Measurements from ENCODE around the gene ARMC9. TPM values are rescaled to one million over a fixed set of nuclear protein-coding genes. Genes with fewer than 3 reads are reported as not detected.

Gene ARMC9
- total and polyA plus RNA-seq, 2 donors (not counting 3 experiments of a cell fraction or from before 2014, with no cell fraction given), result 16.4 to 24.2 TPM

GRCh38 chr2:231413456-231413855, 215.0 kb downstream of the ARMC9 start:
- Histone ChIP-seq H4K20me1 (replicated peaks; ENCODE audit: control insufficient read depth, extremely low read depth, insufficient read depth, low read length) (no peaks in the 10 kb centered on the region), H3K9ac (replicated peaks; ENCODE audit: extremely low read depth, insufficient read depth, low read length) (no peak overlapping the region), H3K27me3 (ENCODE audit: control insufficient read depth in 2 of 2, insufficient read depth in 2 of 2, low read length in 2 of 2) (no peaks in the 10 kb centered on the region), H3K4me2 (ENCODE audit: insufficient read depth, low read length) (no peak overlapping the region), H2AFZ (ENCODE audit: low read depth, low read length) (no peak overlapping the region), H3K9me3 (replicated peaks; ENCODE audit: control insufficient read depth, insufficient read depth, low read length) (no peaks in the 10 kb centered on the region), H3K4me1 (ENCODE audit: control insufficient read depth, extremely low read depth, insufficient read depth, low read length) (peaks cover 3% of the 10 kb centered on the region), H3K9me1 (replicated peaks; ENCODE audit: control insufficient read depth, extremely low read depth, insufficient read depth, low read length) (no peaks in the 10 kb centered on the region), H3K27ac (ENCODE audit: insufficient read depth, low read depth, low read length) (no peak overlapping the region), H3K4me3 (replicated peaks in 1 of 3; ENCODE audit: insufficient read depth in 1 of 3, low read depth in 1 of 3, low read length in 3 of 3) (no peak overlapping the region), H3K36me3 (ENCODE audit: control insufficient read depth in 2 of 2, extremely low read depth in 1 of 2, insufficient read depth in 2 of 2, low read length in 2 of 2) (no peaks in the 10 kb centered on the region), H3K79me2 (ENCODE audit: control insufficient read depth, insufficient read depth, low read length) (no peaks in the 10 kb centered on the region)
- dilution Hi-C loops (cut with MboI; ENCODE audit: extremely low pct_ligation_motif_present, low sequenced_read_pairs) (no loop called here), intact Hi-C loops (cut with micrococcal nuclease) (no loop called here)
- ChIA-PET POLR2A (interaction anchor here (1.5 kb wide), 1 partner anchor 50 kb away, joined by 3 read pairs; no protein-coding TSS in a partner anchor), CTCF (interaction anchor here (0.6 to 5.4 kb wide), 13 partner anchors 10 to 315 kb away, joined by 3 to 70 read pairs (median 4); partner anchors contain the start of gene ARMC9)
- BruUV-seq (replicated peaks), result no TSS peak
- no peak for FAIRE-seq
- TF ChIP-seq FOS (IDR thresholded peaks at IDR 0.05; ENCODE audit: borderline replicate concordance, insufficient read depth, low read length), result no peak
- no peak for TF ChIP-seq EZH2 (IDR thresholded peaks at IDR 0.05; ENCODE audit: borderline replicate concordance, low read depth, low read length, severe bottlenecking)
- no peak for TF ChIP-seq GATA2 (IDR thresholded peaks at IDR 0.05; ENCODE audit: insufficient read depth, insufficient read length, low read depth, low read length)
- no peak for TF ChIP-seq MAX (IDR thresholded peaks at IDR 0.05; ENCODE audit: insufficient read depth, insufficient read length)
- no peak for TF ChIP-seq POLR2A (IDR thresholded peaks at IDR 0.05; ENCODE audit: low read depth, low read length)
- no peak for TF ChIP-seq POLR2AphosphoS5 (IDR thresholded peaks at IDR 0.05; ENCODE audit: insufficient read depth, low read depth, low read length)
- TF ChIP-seq MYC (IDR thresholded peaks at IDR 0.05; ENCODE audit: low read depth, low read length), result no peak
- TF ChIP-seq JUN (IDR thresholded peaks at IDR 0.05; ENCODE audit: borderline replicate concordance, insufficient read depth, insufficient read length, low read depth), result no peak
- TF ChIP-seq CTCF (IDR thresholded peaks at IDR 0.05; ENCODE audit: extremely low read depth in 1 of 2, insufficient read depth in 1 of 2, low read depth in 1 of 2, low read length in 2 of 2), result no peak
- DNase-seq (ENCODE audit: low read depth, low spot score), result no peak

Measured in endothelial cell of umbilical vein (primary cell).